Measurements from ENCODE around the gene PLCH1.

DNA sequence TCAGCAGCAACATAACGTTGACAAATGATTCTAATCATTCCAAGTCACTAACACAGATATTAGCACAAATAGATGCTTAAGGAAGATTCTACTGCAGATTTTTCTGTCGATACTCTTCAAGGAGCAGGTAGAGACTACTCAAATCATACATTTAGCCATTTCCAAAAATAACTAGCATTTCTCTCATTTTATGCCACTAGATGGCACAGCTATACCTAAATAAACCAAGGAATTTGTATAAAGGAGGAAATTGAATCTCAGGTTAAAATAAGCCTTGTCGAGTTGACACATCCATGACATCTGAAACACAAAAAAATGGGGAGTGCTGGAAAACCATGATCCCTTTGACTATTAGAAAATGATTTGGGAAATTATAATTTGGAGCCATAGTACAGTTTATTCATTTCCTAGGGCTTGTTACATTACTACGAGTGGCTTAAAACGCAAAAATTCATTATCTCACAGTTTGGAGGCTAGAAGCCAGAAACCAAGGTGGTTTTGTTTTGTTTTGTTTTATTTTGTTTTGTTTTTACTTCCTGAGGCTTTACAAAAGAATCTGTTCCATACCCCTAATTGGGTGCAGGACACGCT lies 391.9 kb downstream of the PLCH1 start:
- TF ChIP-seq, protein P1, sequence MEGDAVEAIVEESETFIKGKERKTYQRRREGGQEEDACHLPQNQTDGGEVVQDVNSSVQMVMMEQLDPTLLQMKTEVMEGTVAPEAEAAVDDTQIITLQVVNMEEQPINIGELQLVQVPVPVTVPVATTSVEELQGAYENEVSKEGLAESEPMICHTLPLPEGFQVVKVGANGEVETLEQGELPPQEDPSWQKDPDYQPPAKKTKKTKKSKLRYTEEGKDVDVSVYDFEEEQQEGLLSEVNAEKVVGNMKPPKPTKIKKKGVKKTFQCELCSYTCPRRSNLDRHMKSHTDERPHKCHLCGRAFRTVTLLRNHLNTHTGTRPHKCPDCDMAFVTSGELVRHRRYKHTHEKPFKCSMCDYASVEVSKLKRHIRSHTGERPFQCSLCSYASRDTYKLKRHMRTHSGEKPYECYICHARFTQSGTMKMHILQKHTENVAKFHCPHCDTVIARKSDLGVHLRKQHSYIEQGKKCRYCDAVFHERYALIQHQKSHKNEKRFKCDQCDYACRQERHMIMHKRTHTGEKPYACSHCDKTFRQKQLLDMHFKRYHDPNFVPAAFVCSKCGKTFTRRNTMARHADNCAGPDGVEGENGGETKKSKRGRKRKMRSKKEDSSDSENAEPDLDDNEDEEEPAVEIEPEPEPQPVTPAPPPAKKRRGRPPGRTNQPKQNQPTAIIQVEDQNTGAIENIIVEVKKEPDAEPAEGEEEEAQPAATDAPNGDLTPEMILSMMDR (IDR thresholded peaks at IDR 0.05) = peak; percentile 27 to 55 (median 33)
- TF ChIP-seq POLR2A (IDR thresholded peaks at IDR 0.05) = no peak

Measured in uterus (tissue), 2 donors.